HG02884 (cell line): ENCODE measurements around the gene CMAS.
"Not testable (repeated sequence)": the region's sequence is repeated elsewhere in the genome, so short reads cannot be mapped to it uniquely, and the experiment has no call there.

Experiments
- ATAC-seq: cut with Tn5 transposase; IDR thresholded peaks from one replicate; pipeline ENCODE4 v1.9.1; 2021; ENCODE audit warnings: mild to moderate bottlenecking, moderate library complexity; ENCODE audit not compliant: unreplicated experiment

The CMAS gene

GRCh38 chr12:22046090-22046967 is at the start of gene CMAS:
TSS of gene CMAS (plus strand) at chr12:22046218. CDS start at chr12:22046304, 86 bp downstream.
- ATAC-seq: peak; percentile 82

GRCh38 chr12:21998295-21998694 is 47.7 kb upstream of the CMAS start:
- ATAC-seq: no peak

- no peak for ATAC-seq
Measured at GRCh38 chr12:21998782-21999181, 47.2 kb upstream of the CMAS start.

- ATAC-seq: no peak
Measured at GRCh38 chr12:22002430-22002829, 43.6 kb upstream of the CMAS start.

- not testable (repeated sequence) for ATAC-seq
Measured at GRCh38 chr12:22007794-22008193, 38.2 kb upstream of the CMAS start.

GRCh38 chr12:22008196-22008595 is 37.8 kb upstream of the CMAS start:
- ATAC-seq: no peak

GRCh38 chr12:22014041-22014782 is 31.8 kb upstream of the CMAS start:
- ATAC-seq: no peak

GRCh38 chr12:22014783-22015144 is 31.3 kb upstream of the CMAS start:
- ATAC-seq: no peak

- no peak for ATAC-seq
Measured at GRCh38 chr12:22016982-22017381, 29.0 kb upstream of the CMAS start.

- ATAC-seq: no peak
Measured at GRCh38 chr12:22018860-22019259, 27.2 kb upstream of the CMAS start.

- ATAC-seq: not testable (repeated sequence)
Measured at GRCh38 chr12:22023489-22023888, 22.5 kb upstream of the CMAS start.

- ATAC-seq: no peak
Measured at GRCh38 chr12:22029491-22029890, 16.5 kb upstream of the CMAS start.

- no peak for ATAC-seq
Measured at GRCh38 chr12:22029991-22030390, 16.0 kb upstream of the CMAS start.

- no peak for ATAC-seq
Measured at GRCh38 chr12:22032732-22033131, 13.3 kb upstream of the CMAS start.

GRCh38 chr12:22034709-22035506 is 11.1 kb upstream of the CMAS start:
- ATAC-seq: no peak

- ATAC-seq: no peak
Measured at GRCh38 chr12:22037947-22038346, 8.1 kb upstream of the CMAS start.

- no peak for ATAC-seq
Measured at GRCh38 chr12:22038734-22039133, 7.3 kb upstream of the CMAS start.

GRCh38 chr12:22039361-22039760 is 6.7 kb upstream of the CMAS start:
- ATAC-seq: no peak

- ATAC-seq: no peak
Measured at GRCh38 chr12:22042976-22043669, 2.9 kb upstream of the CMAS start.

GRCh38 chr12:22043943-22044342 is 2.1 kb upstream of the CMAS start:
- no peak for ATAC-seq

- ATAC-seq: no peak
Measured at GRCh38 chr12:22044391-22044790, 1.6 kb upstream of the CMAS start.
